Activated CD4-positive, alpha-beta T cell treated with anti-CD3 and anti-CD28 coated beads for 24 hours (primary cell): Measurements from ENCODE around the gene SIRT4.

Experiments used
- DNase-seq, 2 donors: peaks; one replicate each; pipeline ENCODE4 v3.0.0-alpha.2; 2020; ENCODE audit warnings: low read depth in 2 of 2

Gene SIRT4

DNA sequence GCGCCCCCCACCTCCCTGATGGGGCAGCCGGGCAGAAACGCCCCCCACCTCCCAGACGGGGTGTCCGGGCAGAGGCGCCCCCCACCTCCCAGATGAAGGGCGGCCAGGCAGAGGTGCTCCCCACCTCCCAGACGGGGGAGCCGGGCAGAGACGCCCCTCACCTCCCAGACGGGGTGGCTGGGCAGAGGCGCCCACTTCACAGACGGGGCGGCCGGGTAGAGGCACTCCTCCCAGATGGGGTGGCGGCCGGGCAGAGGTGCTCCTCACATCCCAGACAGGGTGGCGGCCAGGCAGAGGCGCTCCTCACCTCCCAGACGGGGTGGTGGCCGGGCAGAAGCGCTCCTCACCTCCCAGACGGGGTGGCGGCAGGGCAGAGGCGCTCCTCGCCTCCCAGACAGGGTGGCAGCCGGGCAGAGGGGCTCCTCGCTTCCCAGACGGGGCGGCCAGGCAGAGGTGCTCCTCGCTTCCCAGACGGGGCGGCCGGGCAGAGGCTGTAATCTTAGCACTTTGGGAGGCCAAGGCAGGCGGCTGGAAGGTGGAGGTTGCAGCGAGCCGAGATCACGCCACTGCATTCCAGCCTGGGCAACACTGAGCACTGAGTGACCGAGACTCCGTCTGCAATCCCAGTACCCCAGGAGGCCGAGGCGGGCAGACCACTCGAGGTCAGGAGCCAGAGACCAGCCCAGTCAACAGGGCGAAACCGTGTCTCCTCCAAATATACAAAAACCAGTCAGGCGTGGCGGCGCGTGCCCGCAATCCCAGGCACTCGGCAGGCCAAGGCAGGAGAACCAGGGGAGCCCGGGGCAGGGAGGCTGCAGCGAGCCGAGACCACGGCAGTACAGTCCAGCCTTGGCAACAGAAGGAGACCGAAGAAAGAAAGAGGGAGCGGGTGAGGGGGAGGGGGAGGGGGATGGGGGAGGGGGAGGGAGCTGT, 23.7 kb upstream of the SIRT4 start:
- DNase-seq, result no peak

DNA sequence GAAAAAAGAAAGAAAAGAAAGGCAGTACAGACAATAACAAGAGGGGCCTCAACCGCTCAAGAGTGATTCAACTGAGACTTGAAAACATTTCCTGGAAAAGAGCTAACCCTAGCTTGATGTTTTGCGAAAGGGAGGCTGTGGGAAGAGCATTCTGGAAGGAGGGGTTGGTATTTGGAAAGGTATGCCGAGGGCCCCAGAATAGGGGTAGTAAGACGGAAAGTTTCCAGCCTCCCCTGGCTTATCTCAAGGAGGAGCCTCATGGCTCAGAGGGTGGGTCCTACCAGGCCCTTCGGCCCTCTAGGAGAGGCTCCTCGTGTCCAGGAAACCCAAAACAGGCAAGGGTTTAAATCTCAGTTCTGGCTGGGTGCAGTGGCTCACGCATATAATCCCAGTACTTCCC, 18.8 kb upstream of the SIRT4 start:
- no peak for DNase-seq

DNA sequence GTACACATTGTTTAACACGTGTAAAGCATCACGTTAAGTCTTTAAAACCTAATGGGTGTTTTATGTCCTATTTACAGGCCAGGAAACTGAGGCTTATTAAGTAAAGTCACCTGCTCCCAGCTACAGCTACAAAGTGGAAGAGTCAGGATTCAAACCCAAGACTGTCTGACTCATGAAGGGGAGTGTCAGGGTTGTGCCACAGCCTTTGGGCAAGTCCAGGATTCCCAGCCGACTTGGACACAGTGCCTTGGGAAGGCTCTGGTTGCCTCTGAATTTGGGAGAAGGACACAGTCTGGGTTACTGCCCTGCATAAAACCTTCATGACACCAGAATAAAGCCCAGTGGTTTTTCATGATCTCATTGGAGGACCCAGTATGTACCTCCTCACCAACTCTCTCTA, 17.7 kb upstream of the SIRT4 start:
- no peak for DNase-seq

DNA sequence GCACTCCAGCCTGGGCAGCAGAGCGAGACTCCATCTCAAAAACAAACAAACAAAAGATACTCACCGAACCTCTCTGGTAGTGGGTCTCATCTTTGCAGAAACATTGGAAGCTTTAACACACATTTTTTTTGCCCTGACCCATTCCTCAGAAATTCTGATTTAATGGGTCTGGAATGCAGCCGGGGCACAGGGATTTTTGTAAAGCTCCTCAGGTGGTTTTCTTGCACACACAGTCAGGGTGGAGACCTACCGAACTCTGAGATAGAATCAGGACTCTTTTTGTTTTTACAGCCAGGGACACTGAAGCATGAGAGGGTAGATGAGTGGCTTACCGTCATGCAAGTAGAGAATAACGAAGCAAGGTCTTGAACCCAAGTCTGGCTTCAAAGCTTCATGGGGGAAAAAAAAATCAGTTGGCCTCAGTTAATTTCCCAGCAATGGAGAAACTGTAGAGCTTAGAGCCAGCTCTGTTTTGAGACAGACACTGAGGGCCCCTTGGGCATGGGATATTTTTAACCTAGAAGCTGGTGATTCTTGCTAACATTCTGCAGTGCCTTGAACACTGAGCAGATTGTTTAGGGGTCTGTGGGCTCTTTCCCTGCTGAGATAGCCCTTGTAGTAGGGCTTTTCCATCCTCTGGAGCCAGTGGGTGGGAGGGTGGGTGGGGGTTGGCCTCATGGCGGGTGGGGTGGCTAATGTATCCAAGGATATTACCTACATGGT, 15.2 kb upstream of the SIRT4 start:
- DNase-seq, result no peak

- no peak for DNase-seq
Observed at GRCh38 chr12:120287491-120287890, 14.6 kb upstream of the SIRT4 start.

DNA sequence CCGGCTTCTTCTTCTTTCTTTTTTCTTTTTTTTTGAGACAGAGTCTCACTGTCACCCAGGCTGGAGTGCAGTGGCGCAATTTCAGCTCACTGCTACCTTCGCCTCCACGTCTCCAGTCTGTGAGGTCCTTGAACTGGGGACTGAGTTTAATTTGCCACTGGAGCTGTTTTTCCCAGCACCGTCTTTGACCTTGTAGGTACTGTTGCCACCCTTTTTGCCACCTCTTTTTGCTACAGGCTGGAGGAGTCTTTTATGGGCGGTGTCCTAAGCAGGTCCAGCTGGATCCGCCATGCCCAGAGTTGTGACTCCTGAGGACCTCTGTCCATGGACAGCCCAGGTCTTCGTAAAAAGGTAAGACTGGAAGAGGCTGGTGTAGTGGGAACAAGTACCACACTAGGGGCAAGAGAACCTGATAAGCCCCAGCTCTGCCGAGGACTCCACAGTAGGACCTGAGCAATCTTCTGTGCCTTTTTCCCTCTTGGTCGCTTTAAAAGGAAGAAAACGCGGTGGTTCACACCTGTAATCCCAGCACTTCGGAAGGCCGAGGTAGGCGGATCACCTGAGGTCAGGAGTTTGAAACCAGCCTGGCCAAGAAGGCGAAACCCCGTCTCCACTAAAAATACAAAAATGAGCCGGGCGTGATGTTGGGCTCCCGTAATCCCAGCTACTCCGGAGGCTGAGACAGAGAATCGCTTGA, 11.4 kb upstream of the SIRT4 start:
- no peak for DNase-seq

DNA sequence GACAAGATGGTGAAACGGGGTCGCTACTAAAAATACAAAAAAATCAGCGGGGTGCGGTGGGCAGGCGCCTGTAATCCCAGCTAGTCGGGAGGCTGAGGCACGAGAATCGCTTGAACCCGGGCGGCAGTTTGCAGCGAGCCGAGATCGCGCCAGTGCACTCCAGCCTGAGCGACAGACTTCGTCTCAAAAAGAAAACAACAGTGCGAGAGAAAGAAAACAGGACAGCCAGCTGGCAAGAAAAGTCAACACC, 9.8 kb upstream of the SIRT4 start:
- no peak for DNase-seq

GRCh38 chr12:120292661-120293531, 9.2 kb upstream of the SIRT4 start, which contains the start of gene RNU4-1:
RNU4-1 (minus strand) TSS chr12:120293237.
- DNase-seq, result peak; percentile 61 to 71

- DNase-seq, result no peak
Observed at GRCh38 chr12:120314220-120314619, 12.1 kb downstream of the SIRT4 start.

GRCh38 chr12:120316798-120317223, 14.7 kb downstream of the SIRT4 start:
- no peak for DNase-seq

- DNase-seq, result peak; percentile 100
Observed at GRCh38 chr12:120317224-120318105, 15.3 kb downstream of the SIRT4 start.

DNA sequence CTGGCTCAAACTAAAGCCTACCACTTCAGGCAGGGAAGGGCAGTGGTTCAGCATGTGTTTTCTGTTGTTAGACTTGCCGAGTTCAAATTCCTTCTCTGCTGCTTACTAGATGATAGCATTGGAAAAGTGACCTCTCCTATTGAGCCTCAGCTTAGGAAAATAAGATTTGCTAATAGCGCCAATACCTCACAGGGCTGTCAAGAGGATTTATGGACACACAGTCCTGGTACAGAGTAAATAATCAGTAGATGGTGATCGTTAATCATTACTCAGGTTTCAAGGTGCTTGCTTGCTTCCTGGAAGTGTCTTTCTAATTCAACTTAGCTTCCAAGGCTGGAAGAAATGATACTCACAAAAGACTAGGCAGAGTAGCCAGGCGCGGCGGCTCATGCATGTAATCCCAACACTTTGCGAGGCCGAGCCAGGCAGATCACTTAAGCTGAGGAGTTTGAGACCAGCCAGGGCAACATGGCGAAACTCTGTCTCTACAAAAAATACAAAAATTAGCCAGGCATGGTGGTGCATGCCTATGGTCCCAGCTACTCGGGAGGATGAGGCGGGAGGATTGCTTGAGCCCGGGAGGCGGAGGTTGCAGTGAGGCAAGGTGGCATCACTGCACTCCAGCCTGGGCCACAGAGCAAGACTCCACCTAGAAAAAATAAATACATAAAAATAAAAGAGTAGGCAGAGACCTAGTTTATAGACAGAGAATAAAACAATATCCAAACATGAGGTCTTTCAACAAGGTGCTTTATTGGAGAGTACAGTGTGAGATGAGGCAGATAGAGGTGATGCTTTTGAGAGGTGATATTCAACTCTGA, 19.5 kb downstream of the SIRT4 start:
- no peak for DNase-seq

GRCh38 chr12:120323772-120324171, 21.7 kb downstream of the SIRT4 start:
- DNase-seq, result no peak

GRCh38 chr12:120324841-120325417, 22.8 kb downstream of the SIRT4 start:
- no peak for DNase-seq

DNA sequence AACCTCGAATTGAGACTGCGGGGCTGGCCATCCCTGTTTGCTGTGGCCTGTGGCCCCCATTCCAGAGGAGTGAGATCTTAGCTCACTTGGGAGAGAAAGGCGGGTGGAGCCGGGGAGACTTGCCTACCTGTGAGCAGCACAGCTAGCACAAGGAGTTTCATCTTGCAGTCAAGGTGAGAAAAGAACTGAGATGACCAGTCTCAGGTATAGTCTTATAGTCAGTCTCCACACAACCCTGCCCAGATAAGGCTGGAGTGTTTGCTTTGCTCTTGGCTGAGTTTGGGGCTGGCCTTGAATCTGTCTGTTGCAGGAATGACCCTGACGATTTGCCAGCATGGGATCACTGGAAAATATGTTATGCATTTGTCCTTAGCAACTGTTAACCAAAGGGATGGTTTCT, 25.5 kb downstream of the SIRT4 start, which contains the start of gene PLA2G1B:
Gene PLA2G1B (minus strand): TSS at position 187 of the 400 bp plus-strand sequence. CDS start 26 bp downstream, at position 161.
- no peak for DNase-seq

DNA sequence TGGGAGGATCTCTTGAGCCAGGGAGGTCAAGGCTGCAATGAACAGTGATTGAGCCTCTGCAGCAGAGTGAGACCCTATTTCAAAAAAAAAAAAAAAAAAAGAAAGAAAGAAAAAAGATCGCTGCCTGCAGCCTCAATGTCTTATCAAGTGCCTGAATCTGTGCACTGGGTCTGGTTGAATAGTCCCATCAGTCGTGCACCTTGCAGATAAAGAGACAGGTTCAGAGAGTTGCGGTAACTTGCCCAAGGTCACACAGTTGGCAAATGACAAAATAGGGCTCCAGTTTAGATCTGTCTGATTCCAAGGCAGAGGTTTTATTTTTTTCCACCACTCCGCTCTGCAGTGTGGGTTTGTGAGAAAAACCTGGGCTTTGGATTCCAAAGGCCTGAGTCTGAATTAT, 26.1 kb downstream of the SIRT4 start:
- no peak for DNase-seq

DNA sequence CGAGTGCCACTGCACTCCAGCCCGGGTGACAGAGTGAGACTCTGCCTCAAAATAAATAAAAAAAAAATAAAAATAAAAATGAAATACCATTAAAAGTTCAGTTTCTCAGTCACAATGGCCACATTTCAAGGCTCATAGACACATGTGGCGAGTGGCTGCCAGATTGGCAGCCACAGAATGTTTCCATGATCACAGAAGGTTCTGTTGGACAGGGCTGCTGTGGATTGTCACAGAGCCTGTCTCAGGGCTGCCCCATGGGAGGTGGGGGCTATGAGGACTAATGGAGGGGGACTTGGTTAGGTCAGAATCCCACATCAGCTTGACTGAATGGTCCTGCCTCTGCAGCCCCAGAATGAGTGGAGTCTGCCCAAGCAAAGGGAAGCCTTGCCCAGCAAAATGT, 29.3 kb downstream of the SIRT4 start:
- DNase-seq, result no peak

- no peak for DNase-seq
Observed at GRCh38 chr12:120332041-120332440, 29.9 kb downstream of the SIRT4 start.

GRCh38 chr12:120332523-120332922, 30.4 kb downstream of the SIRT4 start:
- no peak for DNase-seq
